MM.1S (cell line): ENCODE measurements around the gene SAMD9L.

Experiments used
- EZH2 ChIP-seq: fragments of 300-600 bp; sonication (generic); optimal IDR thresholded peaks from 2 replicates; pipeline ENCODE3; 2017; ENCODE audit warnings: low read depth, mild to moderate bottlenecking, antibody characterized with exemption, low read length, mixed read lengths
- EZH2phosphoT487 ChIP-seq: fragments of 300-600 bp; sonication (generic); IDR thresholded peaks from 2 replicates; pipeline ENCODE4 v1.6.1; 2018; ENCODE audit warnings: antibody characterized with exemption, low read length
- TF ChIP-seq, protein P1 (sequence below): fragments of 300-600 bp; sonication (generic); IDR thresholded peaks from 2 replicates; pipeline ENCODE4 v1.5.1; 2016; ENCODE audit warnings: antibody characterized with exemption, low read length, mixed read lengths

- TF ChIP-seq EZH2 (no peak), EZH2phosphoT487 (no peak)
- TF ChIP-seq, protein P1, sequence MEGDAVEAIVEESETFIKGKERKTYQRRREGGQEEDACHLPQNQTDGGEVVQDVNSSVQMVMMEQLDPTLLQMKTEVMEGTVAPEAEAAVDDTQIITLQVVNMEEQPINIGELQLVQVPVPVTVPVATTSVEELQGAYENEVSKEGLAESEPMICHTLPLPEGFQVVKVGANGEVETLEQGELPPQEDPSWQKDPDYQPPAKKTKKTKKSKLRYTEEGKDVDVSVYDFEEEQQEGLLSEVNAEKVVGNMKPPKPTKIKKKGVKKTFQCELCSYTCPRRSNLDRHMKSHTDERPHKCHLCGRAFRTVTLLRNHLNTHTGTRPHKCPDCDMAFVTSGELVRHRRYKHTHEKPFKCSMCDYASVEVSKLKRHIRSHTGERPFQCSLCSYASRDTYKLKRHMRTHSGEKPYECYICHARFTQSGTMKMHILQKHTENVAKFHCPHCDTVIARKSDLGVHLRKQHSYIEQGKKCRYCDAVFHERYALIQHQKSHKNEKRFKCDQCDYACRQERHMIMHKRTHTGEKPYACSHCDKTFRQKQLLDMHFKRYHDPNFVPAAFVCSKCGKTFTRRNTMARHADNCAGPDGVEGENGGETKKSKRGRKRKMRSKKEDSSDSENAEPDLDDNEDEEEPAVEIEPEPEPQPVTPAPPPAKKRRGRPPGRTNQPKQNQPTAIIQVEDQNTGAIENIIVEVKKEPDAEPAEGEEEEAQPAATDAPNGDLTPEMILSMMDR, result no peak
Observed at GRCh38 chr7:93108003-93108402, 40.2 kb downstream of the SAMD9L start.
